Activated T-helper 1 cell treated with anti-CD3 and anti-CD28 coated beads, Interleukin-12 subunit alpha, Interleukin-12 subunit beta, Interleukin-2, Interleukin-4 antibody, amounts not matched to agents 30 ng/mL and 10 ng/mL and 1 ng/mL, durations not matched to agents 14 hours and 24 hours and 36 hours (primary cell): Measurements from ENCODE around the gene STXBP6. TPM values are rescaled to one million over a fixed set of nuclear protein-coding genes. Genes with fewer than 3 reads are reported as not detected.

Experiments
- DNase-seq: peaks from one replicate; pipeline ENCODE4 v3.0.0; 2021; ENCODE audit warnings: low spot score
- H3K27ac Mint-ChIP-seq: one replicate; pipeline ENCODE4 v1.8.0; 2021; ENCODE audit warnings: mild to moderate bottlenecking, mixed read lengths
- H3K27me3 Mint-ChIP-seq: one replicate; pipeline ENCODE4 v1.8.0; 2022; ENCODE audit warnings: mild to moderate bottlenecking, moderate library complexity, mixed read lengths; ENCODE audit not compliant: insufficient read depth
- H3K36me3 Mint-ChIP-seq: one replicate; pipeline ENCODE4 v1.8.0; 2021; ENCODE audit warnings: low read depth, mixed read lengths
- H3K4me1 Mint-ChIP-seq: one replicate; pipeline ENCODE4 v1.8.0; 2021; ENCODE audit warnings: low read depth, mixed read lengths
- H3K4me3 Mint-ChIP-seq: one replicate; pipeline ENCODE4 v1.8.0; 2021; ENCODE audit warnings: mild to moderate bottlenecking, moderate library complexity, mixed read lengths
- H3K9me3 Mint-ChIP-seq: one replicate; pipeline ENCODE4 v1.8.0; 2021; ENCODE audit warnings: mixed read lengths
- intact Hi-C: fragments of 100-400 bp; cut with micrococcal nuclease; formaldehyde crosslinking; loops from one replicate; pipeline ENCODE4 v1.15.1; 2024
- total RNA-seq: library from RNA; stranded (reverse); gene quantifications from 2 replicates; pipeline ENCODE4 v1.2.3, GENCODE V29; 2022

Gene STXBP6
- total RNA-seq, 1 donor from 2014 or later = not detected

GRCh38 chr14:24924544-24924943 lies 125.4 kb downstream of the STXBP6 start:
- Mint-ChIP-seq H3K36me3 (no peaks in the 10 kb centered on the region), H3K27me3 (peaks cover 12% of the 10 kb centered on the region), H3K4me1 (no peaks in the 10 kb centered on the region), H3K9me3 (no peaks in the 10 kb centered on the region), H3K27ac (no peak overlapping the region), H3K4me3 (no peak overlapping the region)
- intact Hi-C loops = no loop called here
- no peak for DNase-seq

GRCh38 chr14:24921903-24922302 lies 128.0 kb downstream of the STXBP6 start:
- H3K4me1 Mint-ChIP-seq = no peaks in the 10 kb centered on the region
- intact Hi-C loops = no loop called here
- H3K27ac Mint-ChIP-seq = no peak overlapping the region
- no peak overlapping the region for H3K4me3 Mint-ChIP-seq
- DNase-seq = no peak
- H3K36me3 Mint-ChIP-seq = no peaks in the 10 kb centered on the region
- H3K27me3 Mint-ChIP-seq = peaks cover 8% of the 10 kb centered on the region
- H3K9me3 Mint-ChIP-seq = no peaks in the 10 kb centered on the region

- Mint-ChIP-seq H3K9me3 (no peaks in the 10 kb centered on the region), H3K27me3 (peaks cover 14% of the 10 kb centered on the region), H3K27ac (no peak overlapping the region), H3K36me3 (no peaks in the 10 kb centered on the region), H3K4me3 (no peak overlapping the region), H3K4me1 (no peaks in the 10 kb centered on the region)
- no peak for DNase-seq
- intact Hi-C loops = no loop called here
These were observed 129.5 kb downstream of the STXBP6 start for GRCh38 chr14:24920265-24921075.

GRCh38 chr14:24918822-24919221 lies 131.1 kb downstream of the STXBP6 start:
- Mint-ChIP-seq H3K27me3 (peaks cover 20% of the 10 kb centered on the region), H3K36me3 (no peaks in the 10 kb centered on the region), H3K4me1 (no peaks in the 10 kb centered on the region), H3K9me3 (no peaks in the 10 kb centered on the region), H3K4me3 (no peak overlapping the region), H3K27ac (no peak overlapping the region)
- no peak for DNase-seq
- intact Hi-C loops = no loop called here

GRCh38 chr14:24915958-24916595 lies 133.9 kb downstream of the STXBP6 start:
- intact Hi-C loops = no loop called here
- H3K27me3 Mint-ChIP-seq = peaks cover 21% of the 10 kb centered on the region
- no peaks in the 10 kb centered on the region for H3K9me3 Mint-ChIP-seq
- no peaks in the 10 kb centered on the region for H3K4me1 Mint-ChIP-seq
- no peak overlapping the region for H3K27ac Mint-ChIP-seq
- no peak for DNase-seq
- H3K36me3 Mint-ChIP-seq = no peaks in the 10 kb centered on the region
- no peak overlapping the region for H3K4me3 Mint-ChIP-seq

GRCh38 chr14:24915403-24915921 lies 134.5 kb downstream of the STXBP6 start:
- H3K27ac Mint-ChIP-seq = no peak overlapping the region
- H3K4me3 Mint-ChIP-seq = no peak overlapping the region
- H3K27me3 Mint-ChIP-seq = peaks cover 18% of the 10 kb centered on the region
- H3K36me3 Mint-ChIP-seq = no peaks in the 10 kb centered on the region
- no peak for DNase-seq
- H3K4me1 Mint-ChIP-seq = no peaks in the 10 kb centered on the region
- H3K9me3 Mint-ChIP-seq = no peaks in the 10 kb centered on the region
- intact Hi-C loops = no loop called here

GRCh38 chr14:24913746-24914145 lies 136.2 kb downstream of the STXBP6 start:
- Mint-ChIP-seq H3K27ac (no peak overlapping the region), H3K9me3 (no peaks in the 10 kb centered on the region), H3K4me3 (no peak overlapping the region), H3K4me1 (no peaks in the 10 kb centered on the region), H3K27me3 (peaks cover 17% of the 10 kb centered on the region), H3K36me3 (no peaks in the 10 kb centered on the region)
- DNase-seq = no peak
- intact Hi-C loops = no loop called here

GRCh38 chr14:24913021-24913420 lies 136.9 kb downstream of the STXBP6 start:
- intact Hi-C loops = no loop called here
- H3K4me3 Mint-ChIP-seq = no peak overlapping the region
- no peaks in the 10 kb centered on the region for H3K9me3 Mint-ChIP-seq
- no peaks in the 10 kb centered on the region for H3K36me3 Mint-ChIP-seq
- H3K27me3 Mint-ChIP-seq = peaks cover 18% of the 10 kb centered on the region
- no peak overlapping the region for H3K27ac Mint-ChIP-seq
- no peak for DNase-seq
- H3K4me1 Mint-ChIP-seq = no peaks in the 10 kb centered on the region

- Mint-ChIP-seq H3K27ac (no peak overlapping the region), H3K27me3 (peaks cover 22% of the 10 kb centered on the region), H3K9me3 (no peaks in the 10 kb centered on the region), H3K4me1 (no peaks in the 10 kb centered on the region), H3K4me3 (no peak overlapping the region), H3K36me3 (no peaks in the 10 kb centered on the region)
- DNase-seq = no peak
- intact Hi-C loops = no loop called here
These were observed 138.4 kb downstream of the STXBP6 start for GRCh38 chr14:24911324-24912109.

- intact Hi-C loops = no loop called here
- no peaks in the 10 kb centered on the region for H3K9me3 Mint-ChIP-seq
- H3K27me3 Mint-ChIP-seq = peaks cover 16% of the 10 kb centered on the region
- H3K4me1 Mint-ChIP-seq = no peaks in the 10 kb centered on the region
- no peaks in the 10 kb centered on the region for H3K36me3 Mint-ChIP-seq
- no peak overlapping the region for H3K27ac Mint-ChIP-seq
- H3K4me3 Mint-ChIP-seq = no peak overlapping the region
- no peak for DNase-seq
These were observed 139.4 kb downstream of the STXBP6 start for GRCh38 chr14:24910408-24910986.

- Mint-ChIP-seq H3K4me1 (no peaks in the 10 kb centered on the region), H3K9me3 (no peaks in the 10 kb centered on the region), H3K4me3 (no peak overlapping the region), H3K36me3 (no peaks in the 10 kb centered on the region), H3K27me3 (peaks cover 14% of the 10 kb centered on the region), H3K27ac (no peak overlapping the region)
- intact Hi-C loops = no loop called here
- DNase-seq = no peak
These were observed 140.2 kb downstream of the STXBP6 start for GRCh38 chr14:24909523-24910302.

GRCh38 chr14:24908592-24909236 lies 141.2 kb downstream of the STXBP6 start:
- Mint-ChIP-seq H3K4me1 (no peaks in the 10 kb centered on the region), H3K27ac (no peak overlapping the region)

More at GRCh38 chr14:24908592-24909236, 141.2 kb downstream of the STXBP6 start:
- H3K36me3 Mint-ChIP-seq = no peaks in the 10 kb centered on the region
- H3K4me3 Mint-ChIP-seq = no peak overlapping the region
- no peaks in the 10 kb centered on the region for H3K9me3 Mint-ChIP-seq
- intact Hi-C loops = no loop called here
- DNase-seq = no peak
- peaks cover 10% of the 10 kb centered on the region for H3K27me3 Mint-ChIP-seq
